NCI-H460 (cell line): ENCODE results near the gene TDRD7. TPM values are rescaled to one million over a fixed set of nuclear protein-coding genes. Genes with fewer than 3 reads are reported as not detected.

Experiments
- DNase-seq: peaks from one replicate; pipeline ENCODE4 v3.0.0-alpha.2; 2016; ENCODE audit warnings: low read depth; ENCODE audit errors: extremely low read depth
- total RNA-seq: library from RNA; depleted of rRNA; stranded (reverse); fragments of >200 nt; shearing (Covaris generic); gene quantifications from 2 replicates; pipeline ENCODE4 v1.2.3, GENCODE V29; 2014

The TDRD7 gene
- total RNA-seq, 1 experiment from 2014 or later: 8.4 TPM

DNA sequence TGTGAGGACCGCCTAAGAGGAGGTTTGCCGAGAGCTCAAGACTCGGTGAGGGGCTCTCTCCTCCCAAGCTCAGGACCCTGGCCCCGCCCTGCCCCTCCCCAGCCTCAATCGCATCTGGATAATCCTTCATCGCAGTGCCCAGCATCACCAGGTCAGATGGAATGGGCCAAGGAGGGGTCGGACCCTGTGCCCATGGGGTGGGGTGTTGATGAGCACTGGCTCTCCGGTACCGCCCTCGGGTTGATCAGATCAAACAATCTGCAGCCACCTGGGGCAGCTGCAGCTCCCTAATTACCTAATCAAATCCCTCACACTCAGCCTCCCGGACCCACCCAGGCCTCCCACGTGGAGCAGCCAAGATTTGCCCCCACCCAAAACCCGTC lies 24.4 kb upstream of the TDRD7 start:
- DNase-seq: no peak

DNA sequence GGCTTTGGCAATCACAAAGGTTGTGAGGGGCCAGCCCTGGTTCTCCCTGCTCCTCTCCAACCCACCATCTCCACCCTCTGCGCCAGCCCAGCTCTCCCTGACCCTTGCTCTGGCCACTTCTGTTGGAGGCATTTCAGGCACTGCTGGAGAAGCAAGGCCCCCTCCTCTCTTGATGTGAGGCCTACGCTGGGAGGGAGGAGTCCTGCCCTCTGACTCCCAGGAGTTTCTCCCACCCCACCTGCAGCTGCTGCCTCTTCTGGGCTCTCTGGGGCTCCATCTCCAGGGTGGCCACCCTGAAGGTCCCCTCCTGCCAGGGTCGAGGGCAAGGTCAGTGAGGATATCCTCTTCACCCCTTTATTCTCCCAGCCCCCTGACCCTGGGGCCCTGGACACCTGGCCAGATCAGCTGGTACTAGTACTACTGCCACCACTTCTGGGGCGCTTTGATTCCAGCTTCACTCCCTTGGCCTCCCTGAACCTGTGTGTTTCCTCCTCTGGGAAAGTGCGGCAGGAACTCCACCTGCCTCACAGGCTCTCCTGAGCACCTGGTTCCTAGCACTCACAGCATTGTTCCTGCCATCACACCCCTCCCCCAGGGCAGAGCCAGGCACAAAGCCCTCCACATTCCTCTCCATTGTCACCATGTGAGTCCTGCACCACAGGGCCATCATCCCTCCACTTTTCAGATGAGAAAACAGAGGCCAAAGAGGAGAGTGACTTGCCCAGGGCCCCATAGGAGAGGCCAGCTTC lies 23.8 kb upstream of the TDRD7 start:
- DNase-seq: no peak

DNA sequence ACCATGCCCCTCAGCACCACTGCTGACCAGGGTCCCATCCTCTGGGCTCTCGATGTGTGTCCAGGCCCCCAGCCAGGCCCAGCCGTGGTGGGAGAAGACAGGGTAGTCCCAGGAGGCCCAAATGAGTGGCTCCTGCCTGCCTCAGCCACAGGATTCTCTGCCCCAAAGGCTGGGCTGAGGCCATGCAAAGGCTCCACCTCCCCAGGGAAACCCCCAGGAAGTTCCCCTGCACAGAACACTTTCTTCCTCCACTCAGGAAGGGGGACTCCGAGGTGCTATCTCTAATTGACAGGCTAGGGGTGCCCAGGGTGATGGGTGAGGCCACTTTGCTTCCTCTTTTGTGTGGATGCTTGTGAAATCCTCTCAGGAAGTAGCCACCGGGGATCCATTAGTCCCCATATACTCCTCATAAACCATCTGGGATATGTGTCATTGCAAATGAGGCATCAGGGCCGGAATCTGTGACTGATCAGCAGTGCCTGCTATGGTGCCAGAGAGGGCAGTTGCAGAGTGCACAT lies 23.1 kb upstream of the TDRD7 start:
- no peak for DNase-seq

DNA sequence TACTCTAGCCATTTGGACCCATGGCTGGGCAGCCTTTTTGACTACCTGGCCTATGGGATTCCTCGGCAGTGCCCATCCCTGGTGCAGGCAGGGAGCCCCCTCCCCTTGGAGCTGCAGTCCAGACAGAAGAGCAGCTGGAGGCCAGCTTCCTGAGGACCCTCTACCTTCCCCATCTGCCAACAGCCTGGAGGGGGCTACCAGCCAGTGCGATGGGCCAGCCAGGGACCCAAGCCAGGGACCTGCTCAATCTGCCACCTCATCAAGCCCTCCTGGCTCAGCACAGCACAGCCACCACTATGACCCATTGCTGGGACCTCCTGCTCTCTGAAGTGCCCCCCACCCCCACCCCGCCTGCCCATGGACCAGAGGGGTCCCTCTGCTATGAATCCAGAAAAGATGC lies 22.6 kb upstream of the TDRD7 start:
- DNase-seq: no peak

DNA sequence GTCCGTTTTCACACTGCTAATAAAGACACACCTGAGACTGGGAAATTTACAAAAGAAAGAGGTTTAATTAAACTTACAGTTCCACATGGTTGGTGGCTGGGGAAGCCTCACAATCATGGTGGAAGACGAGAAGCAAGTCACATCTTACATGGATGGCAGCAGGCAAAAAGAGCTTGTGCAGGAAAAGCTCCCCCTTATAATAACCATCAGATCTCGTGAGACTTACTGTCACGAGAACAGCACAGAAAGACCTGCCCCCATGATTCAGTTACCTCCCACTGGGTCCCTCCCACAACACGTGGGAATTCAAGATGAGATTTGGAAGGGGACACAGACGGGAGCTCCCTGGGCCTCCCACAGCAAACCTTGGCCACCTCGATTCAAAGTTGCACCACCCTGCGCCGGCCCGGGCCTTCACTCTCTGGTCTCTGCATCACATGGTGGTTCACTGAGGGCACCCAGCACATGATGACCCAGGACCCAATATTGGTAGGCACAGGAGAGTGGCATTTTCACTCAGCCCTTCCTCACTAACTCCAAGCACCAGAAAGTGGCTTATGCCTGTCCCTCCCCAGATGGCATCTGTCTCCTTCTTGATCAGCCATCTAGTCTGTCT lies 21.0 kb upstream of the TDRD7 start:
- DNase-seq: no peak

DNA sequence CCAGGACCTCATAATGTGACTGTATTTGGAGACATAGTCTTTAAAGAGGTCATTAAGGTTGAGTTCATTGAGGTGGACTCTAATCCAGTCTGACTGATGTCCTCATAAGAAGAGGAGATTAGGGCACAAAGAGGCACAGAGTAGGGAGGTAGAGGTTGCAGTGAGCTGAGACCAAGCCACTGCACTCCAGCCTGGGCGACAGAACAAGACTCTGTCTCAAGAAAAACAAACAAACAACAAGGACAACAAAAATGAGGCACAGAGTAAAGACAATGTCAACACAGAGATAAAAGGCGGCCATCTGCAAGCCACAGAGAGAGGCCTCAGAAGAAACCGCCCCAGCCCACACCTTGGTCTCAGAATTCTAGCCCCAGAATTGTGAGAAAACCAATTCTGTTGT lies 17.0 kb upstream of the TDRD7 start:
- DNase-seq: no peak

DNA sequence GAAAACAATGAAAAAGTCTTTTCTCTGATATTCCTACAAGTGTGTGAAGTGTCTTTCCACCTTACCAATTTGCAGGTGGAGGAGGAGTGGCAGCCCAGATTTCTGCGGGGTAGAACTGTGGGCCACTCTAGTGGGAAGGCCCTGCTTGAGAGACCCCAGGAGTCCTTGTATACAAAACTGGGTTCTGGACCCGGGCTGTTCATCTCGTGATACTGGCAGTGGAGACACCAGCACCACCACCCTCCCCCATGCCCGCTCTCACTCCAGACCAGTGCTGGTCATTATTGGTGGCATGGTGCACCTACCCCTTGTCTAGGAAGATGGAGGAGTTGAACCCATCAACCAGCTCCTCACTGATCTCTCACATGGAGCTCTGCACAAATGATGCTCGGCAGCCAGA lies 16.2 kb upstream of the TDRD7 start:
- no peak for DNase-seq

DNA sequence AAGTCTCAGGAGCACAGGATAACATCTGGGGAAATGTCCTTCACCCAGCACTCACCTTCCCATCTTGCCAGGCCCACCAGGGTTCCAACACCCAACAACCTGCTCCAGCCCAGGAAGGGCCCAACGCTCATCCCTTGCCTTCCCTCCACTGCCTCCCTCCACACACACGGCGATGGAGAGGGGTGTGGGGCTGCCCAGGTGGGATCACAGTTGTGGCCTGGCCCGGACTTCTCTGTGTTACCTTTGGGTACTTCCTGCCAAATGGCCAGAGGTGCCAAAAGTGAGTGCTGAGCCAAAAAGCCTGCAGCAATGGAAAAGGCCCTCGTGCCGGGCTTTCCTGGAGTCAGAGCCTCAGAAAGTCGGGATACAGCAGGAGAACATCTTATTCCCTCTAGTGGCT lies 15.6 kb upstream of the TDRD7 start:
- DNase-seq: no peak

DNA sequence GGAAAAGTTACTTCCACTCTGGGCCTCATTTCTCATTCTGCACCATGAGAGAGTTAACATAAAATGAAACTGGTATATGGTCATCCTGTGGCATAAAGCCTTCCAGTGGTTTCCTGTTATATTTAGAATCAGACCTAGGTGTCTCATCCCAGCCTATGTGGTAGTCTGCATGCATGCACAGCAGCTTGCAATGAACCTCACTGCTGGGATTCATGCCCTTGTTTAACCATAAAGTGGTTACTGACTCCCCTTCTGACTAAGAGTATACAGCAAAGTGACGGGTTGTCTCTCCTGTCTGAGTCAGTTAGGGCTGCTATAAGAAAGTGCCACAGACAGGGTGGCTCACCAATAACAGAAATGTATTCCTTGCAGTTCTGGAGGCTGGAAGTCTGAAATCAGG lies 14.7 kb upstream of the TDRD7 start:
- no peak for DNase-seq

DNA sequence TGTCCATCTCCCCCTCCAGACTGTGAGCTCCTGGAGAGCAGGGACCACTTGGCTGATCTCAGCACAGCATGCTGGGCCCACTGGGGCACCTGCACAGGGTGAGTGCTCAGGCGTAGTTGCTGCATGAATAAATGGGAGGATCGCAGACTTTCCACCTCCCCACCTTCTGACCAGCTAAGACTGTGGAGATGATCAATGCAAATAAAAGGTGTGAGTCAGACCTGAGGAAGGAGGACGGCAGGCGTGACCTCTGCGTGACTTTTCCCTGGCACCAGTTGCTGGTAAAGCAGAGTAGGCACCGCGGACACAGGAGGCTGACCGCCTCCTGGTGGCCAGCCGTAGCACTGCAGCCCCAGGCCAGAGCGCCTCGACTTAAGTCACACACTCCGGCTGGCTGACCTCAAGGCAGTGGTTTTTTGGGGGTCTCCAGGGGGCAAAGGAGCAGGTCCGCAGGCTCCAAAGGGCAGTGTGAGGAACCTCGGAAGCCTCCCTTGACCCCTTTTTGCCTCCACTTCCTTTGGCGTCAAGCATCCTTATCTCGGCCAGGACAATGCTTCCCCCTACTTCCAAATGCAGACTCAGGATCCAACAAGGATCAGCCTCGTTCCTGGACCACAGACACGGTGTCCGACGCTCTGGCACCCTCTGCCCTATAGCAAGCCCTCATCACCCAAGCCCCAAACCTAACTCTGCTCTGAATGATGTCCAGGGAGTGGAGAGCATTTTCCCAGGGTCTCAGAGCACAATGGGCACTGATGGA lies 12.7 kb upstream of the TDRD7 start:
- DNase-seq: peak; percentile 32

DNA sequence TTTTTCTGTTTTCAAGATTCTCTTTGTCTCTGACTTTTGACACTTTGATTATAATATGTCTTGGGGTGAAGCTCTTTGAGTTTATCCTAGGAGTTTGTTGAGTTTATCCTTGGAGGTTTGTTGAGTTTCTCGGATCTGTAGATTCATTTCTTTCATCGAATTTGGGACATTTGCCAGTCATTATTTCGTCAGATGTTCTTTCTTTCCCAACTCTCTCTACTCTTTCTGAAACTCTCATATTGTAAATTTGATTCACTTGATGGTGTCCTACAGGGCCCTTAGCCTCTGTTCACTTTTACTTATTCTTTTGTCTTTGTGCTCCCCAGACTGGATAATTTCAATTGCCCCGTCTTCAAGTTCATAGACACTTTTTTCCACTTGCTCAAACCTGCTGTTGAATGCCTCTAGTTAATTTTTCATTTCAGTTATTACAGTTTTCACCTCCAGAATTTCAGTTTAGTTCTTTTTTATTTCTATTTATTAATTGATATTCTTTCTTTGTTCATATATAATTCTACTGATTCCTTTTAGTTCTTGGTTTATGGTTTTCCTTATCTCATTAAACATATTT lies 8.1 kb upstream of the TDRD7 start:
- DNase-seq: no peak

DNA sequence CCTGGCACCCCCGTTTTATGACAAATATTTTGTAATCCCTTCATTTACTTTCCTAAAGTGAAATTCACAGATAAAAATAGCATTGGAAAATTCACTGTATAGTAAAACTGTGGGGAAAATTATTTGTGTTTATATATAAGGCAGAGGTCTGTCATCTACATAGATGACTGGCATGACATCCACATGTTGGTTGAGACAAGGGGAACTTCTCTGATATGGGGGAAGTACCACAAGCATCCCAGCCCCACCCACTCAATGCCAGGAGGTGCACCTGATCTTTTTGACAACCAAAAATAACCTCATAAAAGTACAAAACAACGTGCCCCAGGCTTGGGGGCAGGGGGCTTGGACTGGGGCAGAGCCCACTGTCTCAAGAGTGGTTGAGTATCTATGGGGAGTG lies 6.3 kb upstream of the TDRD7 start:
- DNase-seq: no peak

DNA sequence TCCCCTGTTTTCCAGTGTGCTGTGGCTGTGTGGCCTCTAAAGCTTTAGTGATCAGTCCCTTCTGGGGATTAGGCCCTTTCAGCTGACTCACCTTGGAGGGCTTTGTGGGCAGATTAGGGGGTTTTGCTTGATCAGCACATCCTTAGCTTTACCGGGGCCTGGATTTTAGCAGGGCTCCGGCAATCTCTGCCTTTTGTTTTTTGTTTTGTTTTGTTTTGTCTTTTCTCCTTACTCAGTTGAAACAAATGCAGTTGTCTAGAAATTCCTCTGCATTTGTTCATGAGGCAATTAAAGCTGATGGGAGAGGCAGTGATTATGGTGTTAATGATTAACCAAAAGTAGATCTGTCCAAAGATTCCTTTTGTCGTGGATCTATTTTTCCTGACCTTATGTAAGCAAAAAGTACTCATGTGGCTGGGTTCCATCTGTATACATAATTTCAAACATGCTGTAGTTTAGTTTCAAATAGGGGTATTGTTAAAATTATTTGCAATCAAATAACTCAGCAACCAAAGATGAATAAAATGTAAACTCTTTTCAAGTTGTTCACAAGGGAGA lies 5.2 kb upstream of the TDRD7 start:
- DNase-seq: no peak

DNA sequence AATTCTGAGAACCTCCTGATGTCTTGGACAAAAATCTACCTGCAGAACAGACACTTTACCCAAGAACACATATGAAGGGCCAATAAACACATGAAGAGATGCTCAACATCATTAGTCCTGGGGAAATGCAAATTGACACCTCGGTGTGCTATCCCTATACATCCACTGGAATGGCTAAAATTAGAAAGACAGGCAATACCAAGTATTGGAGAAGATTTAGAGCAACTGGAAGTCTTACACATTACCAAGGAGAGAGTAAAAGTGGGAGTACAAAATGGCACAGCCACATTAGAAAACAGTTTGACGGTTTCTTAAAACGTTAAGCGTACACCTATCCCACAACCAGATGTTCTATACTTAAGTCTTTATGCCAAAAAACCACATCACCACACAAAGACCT lies 3.3 kb upstream of the TDRD7 start:
- no peak for DNase-seq

DNA sequence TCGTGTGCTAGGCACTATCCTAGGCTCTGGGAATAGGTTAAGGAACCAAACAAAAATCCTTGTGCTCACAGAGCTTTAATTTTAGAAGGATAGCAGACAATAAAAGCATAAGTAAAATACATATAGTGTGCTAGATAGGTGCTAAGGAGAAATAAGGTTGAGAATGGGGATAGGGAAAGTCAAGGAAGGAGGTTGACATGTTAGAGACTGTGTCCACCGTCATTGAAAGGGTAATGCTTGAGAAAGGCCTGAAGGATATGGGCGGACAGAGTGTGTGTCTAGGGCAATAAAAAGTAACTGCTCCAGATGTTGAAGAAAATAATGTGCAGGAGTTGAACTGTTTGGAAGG lies 482 bp upstream of the TDRD7 start:
- DNase-seq: no peak

DNA sequence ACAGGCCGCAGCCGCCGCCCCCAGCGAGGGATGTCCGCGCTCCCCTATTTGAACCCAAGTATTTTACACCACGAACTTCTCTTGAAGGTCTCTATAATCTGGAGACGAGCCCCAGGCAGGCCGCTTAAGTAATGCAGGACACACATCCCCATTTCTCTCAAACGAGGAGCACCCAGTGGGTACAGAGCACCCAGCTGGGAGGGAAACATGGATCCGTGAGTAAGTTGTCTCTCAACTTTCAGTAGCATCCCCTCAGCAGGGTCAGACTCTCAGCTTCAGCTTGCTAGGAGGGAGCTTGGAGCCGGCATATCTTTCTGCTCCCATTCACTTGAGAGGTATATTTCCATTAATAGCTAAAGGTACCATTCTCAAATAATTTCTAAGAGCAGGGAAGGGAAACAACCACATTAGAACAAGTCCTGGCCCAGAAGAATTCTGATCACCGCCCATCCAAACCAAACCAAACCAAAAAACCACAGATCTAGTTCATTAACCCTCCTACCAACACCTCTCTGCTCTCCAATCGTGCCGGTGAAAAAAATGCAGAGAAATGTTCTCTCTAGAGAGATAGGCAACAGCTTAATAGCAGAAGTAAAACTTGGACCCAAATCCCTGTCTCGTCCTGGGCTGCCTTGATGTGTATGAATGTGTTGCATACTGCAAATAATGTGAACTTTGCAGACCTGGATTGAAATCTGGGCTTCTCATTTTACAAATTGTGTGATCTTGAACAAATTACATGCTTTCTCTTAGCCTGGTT lies 910 bp downstream of the TDRD7 start:
- DNase-seq: peak; percentile 14

DNA sequence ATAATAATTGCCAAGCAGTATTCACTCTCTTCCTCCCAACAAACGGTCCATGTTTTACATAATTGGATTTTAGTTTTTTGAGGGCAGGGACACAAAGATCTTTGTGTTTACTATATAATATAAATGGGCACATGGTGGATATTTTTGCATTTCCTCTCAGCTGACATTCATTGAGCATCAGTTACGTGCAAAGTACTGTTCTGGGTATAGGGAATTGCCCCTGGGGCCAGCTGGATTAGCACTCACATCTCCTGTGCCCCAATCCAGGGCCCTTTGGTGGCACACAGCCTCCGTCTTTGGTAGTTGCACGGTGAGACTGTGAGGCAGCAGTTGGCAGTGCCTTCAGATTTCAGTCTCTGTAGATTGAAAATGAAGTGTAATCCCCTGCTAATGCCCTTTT lies 1.6 kb downstream of the TDRD7 start:
- DNase-seq: no peak

DNA sequence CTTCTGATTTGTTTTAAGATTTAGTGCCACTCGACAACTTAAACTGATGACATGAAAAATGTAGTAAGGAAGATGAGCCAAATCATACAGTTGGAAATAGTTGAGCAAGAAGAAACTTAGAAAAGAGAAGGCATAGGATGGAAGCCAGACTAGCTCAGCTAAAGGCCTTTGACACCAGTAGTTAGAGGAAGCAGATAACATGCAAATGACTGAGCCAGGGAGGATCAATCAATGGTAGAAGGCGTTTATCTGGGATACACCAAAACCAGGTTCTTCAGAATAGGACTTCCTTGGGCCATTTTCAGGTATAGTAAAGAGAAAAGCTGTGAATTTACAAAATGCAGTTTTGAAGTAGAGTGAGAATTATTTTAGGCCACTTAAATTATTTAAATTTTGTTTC lies 3.2 kb downstream of the TDRD7 start:
- no peak for DNase-seq

DNA sequence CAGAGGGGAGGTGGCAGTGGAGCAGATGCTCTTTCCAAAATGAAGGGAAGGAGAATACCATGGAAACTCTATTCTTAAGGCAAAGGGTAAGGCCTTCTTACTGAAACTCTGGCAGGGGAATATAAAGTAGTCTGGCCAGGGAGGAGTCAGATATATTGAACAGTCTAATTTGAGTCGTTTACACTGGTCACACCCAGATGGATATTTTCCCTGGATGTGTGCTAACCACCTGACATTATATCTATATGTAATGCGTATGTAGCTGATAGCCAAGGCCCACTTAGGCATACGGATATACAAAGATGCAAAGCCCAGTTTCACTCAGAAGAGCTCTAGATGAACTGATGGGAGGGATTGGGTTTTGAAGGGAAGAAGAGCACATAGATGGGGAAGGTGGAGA lies 7.0 kb downstream of the TDRD7 start:
- no peak for DNase-seq

DNA sequence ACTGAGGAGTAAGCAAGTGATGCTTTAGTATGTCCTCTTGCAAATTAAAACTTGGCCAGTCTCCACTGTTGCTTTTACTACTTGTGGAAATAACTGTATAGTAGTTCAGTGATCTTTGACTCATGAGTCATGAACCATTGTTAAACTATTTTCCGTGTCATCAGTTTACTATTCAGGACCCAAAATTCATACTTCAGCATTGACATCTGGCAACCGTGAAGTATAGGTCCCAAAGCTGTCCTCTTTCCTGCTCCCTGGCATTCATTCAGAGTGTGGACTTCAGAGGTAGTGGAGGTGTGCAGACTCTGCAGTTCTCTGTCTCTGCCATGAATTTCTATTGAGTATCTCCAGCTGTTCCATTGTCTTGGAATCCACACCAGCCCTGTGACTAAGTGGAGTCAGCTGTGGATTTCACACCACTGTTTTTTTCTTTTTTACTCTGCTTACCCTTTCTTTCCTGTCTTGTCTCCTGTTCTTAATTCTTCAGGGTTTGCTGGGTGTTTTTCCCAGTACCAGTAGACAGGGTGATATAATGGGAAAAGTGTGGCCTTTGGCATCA lies 7.5 kb downstream of the TDRD7 start:
- no peak for DNase-seq
